Measurements from ENCODE around the gene CLDN15. TPM values are rescaled to one million over a fixed set of nuclear protein-coding genes. Genes with fewer than 3 reads are reported as not detected.

The CLDN15 gene
- total RNA-seq, 1 experiment from 2014 or later = 9.7 TPM

GRCh38 chr7:101277155-101277554, 39.6 kb upstream of the CLDN15 start:
- H3K4ac ChIP-seq (ENCODE audit: low read depth, low read length) = no peak overlapping the region
- H3K23ac ChIP-seq (ENCODE audit: insufficient read length, low read depth, low read length) = no peak overlapping the region
- WGBS (ENCODE audit: extremely low coverage, insufficient read length, low lambda C conversion rate) = no CpG with 5 or more reads among the region's 9 CpGs
- no peak for DNase-seq
- no peak overlapping the region for H4K5ac ChIP-seq (ENCODE audit: insufficient read length, low read depth, low read length)
- peaks cover 8% of the 10 kb centered on the region for H3K4me1 ChIP-seq (ENCODE audit: insufficient read depth, low read length)
- no peak overlapping the region for H2BK20ac ChIP-seq (ENCODE audit: low read depth, low read length, poor library complexity, severe bottlenecking)
- no peak overlapping the region for H3K14ac ChIP-seq (ENCODE audit: insufficient read depth, low read length)
- no peak overlapping the region for H3K4me3 Mint-ChIP-seq
- no peak overlapping the region for H2BK120ac ChIP-seq (ENCODE audit: low read depth, low read length, poor library complexity, severe bottlenecking)
- H3K9ac ChIP-seq (ENCODE audit: extremely low read depth, insufficient read length, low read length) = no peak overlapping the region
- TF ChIP-seq CTCF (conservative IDR thresholded peaks at IDR 0.05) = no peak
- H2AK5ac ChIP-seq (ENCODE audit: insufficient read length, low read length) = no peak overlapping the region
- no peak overlapping the region for H2AFZ ChIP-seq (ENCODE audit: low read length)
- H3K36me3 Mint-ChIP-seq (ENCODE audit: insufficient read depth in 1 of 3, low read depth in 3 of 3) = peaks cover 0 to 3% (median 2%) of the 10 kb centered on the region in 3 experiments; a peak in 3 of 7 replicates
- H3K27ac Mint-ChIP-seq = no peak overlapping the region; a peak in 1 of 7 replicates
- H4K91ac ChIP-seq (ENCODE audit: insufficient read length, low read depth, low read length) = no peak overlapping the region
- no peaks in the 10 kb centered on the region for H3K23me2 ChIP-seq (ENCODE audit: insufficient read length, low read depth, low read length, poor library complexity, severe bottlenecking)
- no peaks in the 10 kb centered on the region; the same call in 1 of the 2 replicates for H3K27me3 Mint-ChIP-seq (ENCODE audit: low read depth)
- H3K4me2 ChIP-seq (ENCODE audit: insufficient read depth, insufficient read length, low read length) = no peak overlapping the region
- no peaks in the 10 kb centered on the region for H4K20me1 ChIP-seq (ENCODE audit: control insufficient read depth, insufficient read depth, insufficient read length)
- H3K9me3 Mint-ChIP-seq = peaks cover 2 to 6% of the 10 kb centered on the region in 2 experiments; a peak in 3 of 5 replicates
- H3K56ac ChIP-seq (ENCODE audit: insufficient read length, low read depth, low read length) = no peak overlapping the region
- no peak overlapping the region for H2BK15ac ChIP-seq (ENCODE audit: low read depth, low read length)
- H3K79me1 ChIP-seq (ENCODE audit: insufficient read depth, low read depth, low read length, poor library complexity, severe bottlenecking) = no peaks in the 10 kb centered on the region
- no peak overlapping the region for H3K18ac ChIP-seq (ENCODE audit: insufficient read length, low read depth, low read length)
- no peaks in the 10 kb centered on the region for H3K9me3 ChIP-seq (ENCODE audit: control insufficient read depth, low read depth, low read length)
- no peak overlapping the region for H3T11ph ChIP-seq (ENCODE audit: low read length)
- H3K4me1 Mint-ChIP-seq = peaks cover 12 to 14% of the 10 kb centered on the region in 2 experiments
- no peak overlapping the region for H4K8ac ChIP-seq (replicated peaks; ENCODE audit: insufficient read length, low read depth, low read length)
- H2BK12ac ChIP-seq (ENCODE audit: insufficient read length, low read depth, low read length) = no peak overlapping the region
- no peaks in the 10 kb centered on the region for H3K27me3 ChIP-seq (ENCODE audit: insufficient read depth, low read length)
- H3K79me2 ChIP-seq (ENCODE audit: insufficient read depth, low read length) = no peaks in the 10 kb centered on the region
- no peak overlapping the region for H3K27ac ChIP-seq (ENCODE audit: insufficient read length, low read depth, low read length)
- H2BK5ac ChIP-seq (ENCODE audit: insufficient read length, low read length) = no peak overlapping the region

All from H9 (cell line).